GM21381 (cell line): ENCODE data around the gene SPRED1.

Experiments used
- ATAC-seq: cut with Tn5 transposase; IDR thresholded peaks from one replicate; pipeline ENCODE4 v1.9.1; 2021; ENCODE audit warnings: mild to moderate bottlenecking, moderate library complexity; ENCODE audit not compliant: unreplicated experiment

SPRED1 gene

DNA sequence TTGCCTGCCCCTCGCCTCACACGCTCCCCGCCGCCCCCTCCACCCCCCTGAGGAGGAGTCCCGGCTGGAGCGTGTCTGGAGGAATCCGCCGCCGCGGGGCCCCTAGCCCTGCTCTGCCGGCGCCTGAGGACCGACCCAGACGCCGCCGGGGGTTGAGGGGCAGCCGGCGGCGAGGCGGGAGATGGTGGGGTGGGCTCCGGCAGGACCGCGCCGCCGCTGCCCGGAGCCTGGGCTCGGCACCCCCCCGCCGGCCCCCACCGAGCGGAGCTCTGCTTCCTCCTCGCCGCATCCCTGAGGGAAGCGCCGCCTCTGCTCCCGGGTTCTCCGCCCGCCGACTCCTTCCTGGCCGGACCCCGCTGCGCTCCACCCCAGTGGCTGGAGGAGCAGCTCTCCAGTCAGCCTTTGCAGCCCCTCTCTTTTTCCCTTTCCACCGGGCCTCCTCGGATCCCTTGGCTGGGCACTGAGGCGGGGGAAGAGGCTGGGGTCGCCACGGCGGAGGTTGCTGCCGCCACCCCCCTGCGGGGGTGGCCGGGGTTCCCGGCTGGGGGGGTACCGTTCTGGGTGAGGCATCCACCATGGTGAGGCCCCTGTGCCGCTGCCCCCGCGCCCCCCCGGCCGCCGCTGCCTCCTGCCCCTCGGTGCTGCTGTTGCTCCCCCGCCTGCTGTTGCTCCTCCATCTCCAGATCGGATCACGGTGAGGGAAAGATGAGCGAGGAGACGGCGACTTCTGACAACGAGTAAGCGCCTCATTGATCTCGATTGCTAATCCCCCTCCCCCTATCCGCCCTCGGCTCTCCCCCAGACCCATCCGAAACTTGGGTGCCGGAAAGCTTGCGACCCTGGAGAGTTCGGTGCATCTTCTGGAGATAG lies at the start of gene SPRED1:
SPRED1 (plus strand) TSS at position 356 of the 870 bp plus-strand sequence; CDS start at position 706, 350 bp downstream.
- no peak for ATAC-seq

DNA sequence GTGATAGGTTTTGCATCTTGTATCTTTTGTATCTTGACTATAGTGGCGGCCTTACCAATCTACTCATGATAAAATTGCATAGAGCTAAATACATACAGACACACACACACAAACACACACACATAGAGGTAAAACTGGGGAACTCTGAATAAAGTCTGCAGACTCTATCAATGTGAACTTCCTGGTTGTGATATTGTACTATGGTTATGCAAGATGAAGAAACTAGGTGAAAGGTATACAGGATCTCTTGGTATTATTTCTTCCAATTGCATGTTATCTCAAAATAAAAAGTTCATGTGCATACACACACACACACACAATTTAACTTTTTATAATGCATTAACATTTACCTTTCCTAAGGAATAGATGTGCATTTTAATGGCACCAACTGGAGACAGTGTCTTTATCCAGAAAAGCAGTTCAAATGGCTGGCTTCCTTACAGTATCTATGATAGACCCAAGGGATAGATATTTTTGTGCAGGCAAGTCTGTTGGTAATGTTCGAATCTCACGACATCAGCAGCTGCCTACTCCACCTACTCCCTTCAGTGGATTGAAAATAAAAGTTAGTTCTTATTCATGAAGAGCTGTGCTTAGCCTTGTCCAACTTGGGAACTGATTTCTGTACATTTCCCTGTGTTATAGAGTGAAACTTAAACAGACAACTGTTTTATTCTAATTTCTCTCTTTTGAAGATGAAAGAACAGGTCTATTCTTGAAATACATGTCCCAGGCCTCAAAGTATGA lies 46.9 kb upstream of the SPRED1 start:
- ATAC-seq, result no peak

DNA sequence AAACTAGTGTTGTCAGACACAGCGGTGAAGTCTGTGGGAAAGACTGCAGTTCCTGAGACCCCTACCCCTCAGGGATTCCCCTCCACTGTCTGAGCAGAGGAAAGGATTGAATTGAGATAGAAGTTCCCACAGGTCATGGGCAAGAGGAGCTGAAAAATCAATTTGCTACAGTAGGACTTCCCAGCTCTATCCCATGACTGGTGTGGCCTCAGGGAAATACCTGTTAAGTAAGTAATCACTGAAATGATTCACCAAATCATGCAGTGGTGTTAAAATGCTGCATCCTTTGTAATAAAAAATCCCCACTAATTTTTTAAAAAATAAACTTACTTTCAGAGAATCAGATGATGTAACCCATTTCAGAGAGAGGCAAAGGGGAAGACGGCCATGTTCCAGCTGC lies 45.0 kb upstream of the SPRED1 start:
- no peak for ATAC-seq

DNA sequence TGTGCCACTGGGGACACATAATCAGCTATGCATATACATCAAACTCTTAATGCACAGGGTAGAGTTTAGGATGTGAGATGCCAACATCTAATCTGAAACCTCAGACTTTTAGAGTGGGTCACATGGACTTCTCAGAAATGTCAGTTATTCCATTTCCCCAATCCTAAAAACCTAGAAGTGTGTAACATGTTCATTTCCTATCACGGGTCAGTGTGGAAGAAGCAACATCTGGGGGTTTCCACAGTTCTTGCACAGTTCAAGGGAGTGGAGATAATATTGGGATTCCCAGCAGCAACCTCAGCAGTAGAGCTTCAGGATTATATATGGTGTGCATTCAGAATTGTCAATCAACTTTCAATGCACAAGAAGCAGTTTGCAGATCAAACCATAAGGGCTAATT lies 44.4 kb upstream of the SPRED1 start:
- ATAC-seq, result no peak

DNA sequence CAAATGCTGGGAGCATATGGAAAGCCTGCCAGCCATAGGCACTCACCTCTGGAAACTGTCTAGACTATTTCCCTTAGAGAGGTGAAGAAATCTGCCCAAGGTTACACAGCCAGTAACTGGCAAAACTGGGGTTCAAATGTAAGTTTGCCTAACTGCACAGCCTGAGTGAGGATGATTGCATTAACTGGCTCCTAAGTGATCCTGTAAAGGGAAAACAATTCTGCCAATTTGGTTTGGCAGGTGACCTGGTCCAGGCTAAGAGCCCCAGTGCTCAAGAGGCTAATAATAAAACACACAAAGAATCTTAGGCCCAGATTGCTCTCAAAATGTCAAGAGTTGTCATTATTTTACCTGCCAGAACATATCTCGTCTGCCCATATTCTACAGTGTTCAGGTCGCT lies 43.9 kb upstream of the SPRED1 start:
- ATAC-seq, result no peak

DNA sequence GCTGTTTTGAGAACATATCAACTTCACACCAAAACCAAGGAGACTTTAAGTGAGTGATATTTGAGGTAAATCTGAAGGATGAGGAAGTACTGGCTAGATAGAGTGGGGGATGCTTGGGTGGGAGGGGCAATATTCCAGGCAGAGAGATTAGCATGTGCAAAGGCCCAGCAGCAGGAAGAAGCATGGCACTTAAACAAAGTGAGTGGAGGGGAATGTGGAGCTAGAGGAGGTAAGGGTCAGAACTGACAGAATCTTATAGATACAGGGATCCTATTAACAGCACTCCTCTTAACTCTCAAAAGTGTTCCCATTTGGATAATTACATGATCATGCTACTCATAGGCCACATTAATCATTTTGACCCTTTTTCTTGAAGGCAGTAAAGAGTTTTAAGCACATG lies 41.4 kb upstream of the SPRED1 start:
- no peak for ATAC-seq

DNA sequence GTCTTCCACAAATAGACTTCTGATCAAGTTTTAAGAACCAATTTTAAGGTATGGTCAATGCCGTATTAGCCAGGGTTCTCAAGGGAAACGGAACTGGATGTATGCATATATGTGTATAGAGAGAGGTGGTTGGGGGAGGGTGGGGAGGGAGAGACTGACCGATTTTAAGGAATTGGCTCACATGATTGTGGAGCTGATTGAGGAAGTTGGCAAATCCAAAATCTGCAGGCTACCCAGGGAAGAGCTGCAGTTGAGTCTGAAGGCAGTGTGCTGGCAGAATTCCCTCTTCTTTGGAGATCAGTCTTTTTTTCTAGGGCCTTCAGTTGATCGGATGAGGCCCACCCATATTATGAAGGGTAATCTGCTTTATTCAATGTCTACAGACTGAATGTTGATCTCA lies 40.8 kb upstream of the SPRED1 start:
- ATAC-seq, result no peak

DNA sequence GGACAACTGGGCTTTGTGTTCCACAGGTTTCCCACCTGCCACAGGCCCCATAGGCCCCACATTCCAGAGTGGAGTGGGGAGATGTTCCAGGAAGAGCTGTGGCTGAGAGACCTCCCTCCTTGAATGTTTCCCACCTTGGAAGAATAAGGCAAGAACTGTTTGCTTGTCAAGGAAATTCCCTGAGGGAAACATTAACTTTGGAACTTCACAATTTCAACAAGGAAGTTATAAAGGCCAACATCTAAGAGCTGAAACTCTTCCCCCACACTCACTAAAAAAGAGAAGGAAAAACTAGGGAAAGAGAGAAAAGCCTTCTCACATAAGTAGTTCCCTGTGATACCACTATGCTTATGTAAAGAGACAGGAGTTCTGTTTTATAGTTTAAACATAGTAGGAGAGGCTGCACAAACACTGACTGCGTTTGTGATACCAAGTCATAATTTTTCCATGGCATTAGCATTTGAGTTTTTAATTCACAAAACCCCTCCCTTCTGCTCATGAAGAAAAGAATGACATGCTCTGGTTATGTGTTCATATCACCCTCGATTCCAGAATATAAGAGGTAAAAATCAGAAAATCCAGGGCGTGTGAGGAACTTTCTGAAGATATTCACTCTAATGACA lies 39.8 kb upstream of the SPRED1 start:
- no peak for ATAC-seq

DNA sequence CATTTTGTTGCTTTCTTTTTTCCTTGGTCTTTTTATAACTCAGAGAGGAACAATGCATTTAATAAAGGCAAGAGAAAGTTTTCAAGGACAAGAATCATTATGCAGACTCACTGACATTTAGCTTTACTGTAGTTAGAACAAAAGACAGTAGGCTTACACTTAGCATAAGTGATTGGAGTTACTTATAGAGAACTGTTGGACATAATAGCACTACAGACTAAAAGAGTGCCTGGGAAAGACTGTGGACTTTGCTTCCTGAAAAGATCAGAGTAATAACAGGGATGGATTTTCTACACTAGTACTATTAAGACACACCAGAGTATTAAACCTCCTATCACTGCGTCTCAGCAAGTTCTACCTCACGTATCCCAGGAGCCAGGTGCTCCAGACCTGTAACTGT lies 39.3 kb upstream of the SPRED1 start:
- no peak for ATAC-seq

DNA sequence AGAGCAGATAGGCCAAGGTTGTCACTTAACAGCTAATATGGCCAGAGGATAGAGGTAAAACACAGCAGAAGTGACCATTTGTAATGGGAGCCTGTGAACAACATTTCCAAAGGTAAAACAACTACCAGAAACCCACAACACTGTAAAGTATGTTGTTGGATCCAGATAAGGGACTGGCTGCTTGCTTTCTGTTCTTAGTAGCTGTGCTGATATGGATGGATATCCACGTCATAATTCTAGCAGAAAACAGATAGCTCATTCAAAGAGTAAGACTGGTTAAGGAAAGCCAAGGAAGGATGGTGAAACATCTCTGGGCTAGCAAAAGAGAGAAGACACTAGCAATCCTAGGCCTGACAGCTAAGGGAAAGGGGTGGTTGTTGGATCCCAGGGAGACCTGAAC lies 36.9 kb upstream of the SPRED1 start:
- ATAC-seq, result no peak

DNA sequence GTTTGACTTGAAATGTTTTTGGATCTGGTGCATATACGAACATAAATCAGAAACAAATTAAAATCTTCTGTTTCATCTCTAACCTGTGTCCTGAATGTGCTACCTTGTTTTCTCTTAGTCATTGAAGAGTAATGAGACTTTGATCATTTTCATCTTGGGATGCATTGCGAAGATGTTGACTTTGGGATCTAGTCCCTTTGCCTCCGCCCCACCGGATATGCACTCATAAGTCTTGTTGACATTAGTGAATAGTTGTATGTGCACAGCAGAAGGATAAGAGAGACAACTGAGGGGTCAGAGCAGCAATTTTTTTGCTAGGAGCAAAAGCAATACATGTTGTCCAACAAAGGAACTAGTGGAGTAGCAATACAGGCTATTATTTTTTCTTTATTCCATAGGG lies 35.9 kb upstream of the SPRED1 start:
- no peak for ATAC-seq

DNA sequence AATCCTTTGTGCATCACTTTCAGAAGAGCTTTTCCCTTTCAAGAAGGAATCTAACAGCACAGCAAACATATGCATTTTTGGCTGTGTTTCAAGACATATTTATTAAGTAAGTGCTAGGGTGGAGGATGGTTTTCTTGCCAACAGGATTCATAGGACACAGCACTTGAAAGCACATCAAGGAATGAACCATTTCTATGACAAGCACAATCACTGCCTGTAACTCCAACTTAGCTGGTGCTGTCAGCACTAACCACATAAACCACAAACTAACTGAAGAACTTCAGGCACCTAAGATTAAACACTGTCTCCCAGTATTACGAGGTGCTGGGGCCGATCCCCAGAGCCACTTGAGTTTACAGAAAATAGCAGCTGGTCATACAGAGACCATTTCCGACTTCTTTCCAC lies 35.4 kb upstream of the SPRED1 start:
- ATAC-seq, result no peak

DNA sequence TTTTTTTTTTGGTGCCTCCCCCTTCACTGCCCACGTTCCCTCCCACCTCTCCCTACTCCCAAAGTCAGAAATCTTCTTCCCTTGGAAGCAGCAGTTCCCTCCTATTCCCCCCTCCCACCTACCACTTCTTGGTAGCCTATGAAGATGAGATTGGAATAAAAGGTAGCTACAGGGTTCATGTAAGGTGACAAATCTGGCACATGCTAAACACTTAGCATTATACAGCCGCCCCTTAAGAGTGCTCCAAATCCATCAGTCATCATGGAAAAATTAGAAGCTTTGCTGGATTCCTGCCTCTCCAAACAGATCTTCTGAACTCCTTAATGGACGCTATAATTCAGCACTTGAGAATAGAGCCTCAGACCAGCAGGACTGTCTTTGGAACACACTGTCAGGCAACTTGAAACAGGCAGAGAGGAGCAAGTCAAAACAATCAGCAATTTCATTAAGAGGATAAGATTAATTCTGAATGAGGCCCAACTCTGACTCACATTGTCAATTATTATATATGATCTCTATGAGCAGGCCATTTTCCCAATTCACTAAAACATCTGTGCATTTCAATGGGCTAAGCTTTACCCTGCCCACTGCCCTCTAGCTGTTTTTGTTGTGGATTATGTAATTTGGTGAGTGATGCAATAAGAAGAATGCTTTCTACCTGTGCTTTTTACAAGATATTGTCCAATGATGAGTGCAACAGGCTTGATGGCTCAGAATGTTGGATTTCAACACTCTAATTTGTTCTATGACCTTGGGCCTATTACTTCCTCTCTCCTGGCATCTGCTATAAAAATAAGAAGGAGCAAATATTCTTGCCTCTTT lies 34.6 kb upstream of the SPRED1 start:
- ATAC-seq, result no peak

DNA sequence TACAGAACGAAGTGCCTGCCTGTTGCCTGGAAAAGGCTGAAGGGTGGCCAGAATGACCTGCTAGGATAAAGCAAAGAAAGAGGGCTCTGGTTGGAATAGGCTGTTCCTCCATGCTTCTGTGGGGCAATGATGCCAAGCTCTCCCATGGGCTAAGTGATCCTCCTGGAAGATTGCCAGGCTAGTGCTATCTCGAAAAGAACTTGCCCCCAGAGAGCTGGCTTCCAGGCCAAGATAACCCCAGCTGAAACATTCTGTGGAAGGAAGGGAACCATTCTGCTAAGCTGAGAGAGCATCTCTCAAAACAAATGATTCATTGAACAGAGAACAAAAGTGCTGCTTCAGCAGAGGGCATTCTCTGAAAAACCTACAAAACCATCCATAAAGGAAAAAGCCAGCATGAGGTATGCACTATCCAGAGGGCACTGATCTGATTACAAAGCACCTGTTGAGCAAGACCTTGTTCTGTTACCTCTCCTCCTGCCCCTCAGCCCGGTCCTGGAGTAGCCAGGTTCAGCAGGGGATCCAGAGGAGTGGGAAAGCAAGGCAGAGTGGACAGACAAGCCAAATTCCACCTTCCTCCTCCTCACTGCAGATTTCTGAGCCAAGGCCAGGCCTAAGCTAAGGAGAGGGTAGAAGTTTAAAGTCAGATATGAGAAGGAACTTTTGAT lies 31.9 kb upstream of the SPRED1 start:
- ATAC-seq, result no peak

DNA sequence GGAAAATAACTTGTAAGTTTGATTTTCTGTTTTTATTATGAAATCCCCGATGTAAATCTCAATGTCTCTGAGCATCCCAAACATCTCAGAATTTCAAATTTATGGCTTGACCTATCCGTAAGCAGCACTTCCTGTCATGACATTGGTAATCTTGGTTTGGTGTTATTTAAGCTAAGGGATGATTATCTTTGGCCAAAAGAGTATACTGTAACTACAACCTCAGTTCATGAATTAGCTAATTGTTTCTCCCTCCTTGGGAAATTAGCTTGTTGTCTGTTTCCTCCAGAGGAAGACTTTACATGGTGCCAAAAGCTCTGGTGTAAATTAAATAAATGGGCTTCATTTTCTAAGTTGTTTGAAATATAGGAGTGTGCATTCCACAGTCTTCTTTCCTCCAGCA lies 28.1 kb upstream of the SPRED1 start:
- ATAC-seq, result no peak

DNA sequence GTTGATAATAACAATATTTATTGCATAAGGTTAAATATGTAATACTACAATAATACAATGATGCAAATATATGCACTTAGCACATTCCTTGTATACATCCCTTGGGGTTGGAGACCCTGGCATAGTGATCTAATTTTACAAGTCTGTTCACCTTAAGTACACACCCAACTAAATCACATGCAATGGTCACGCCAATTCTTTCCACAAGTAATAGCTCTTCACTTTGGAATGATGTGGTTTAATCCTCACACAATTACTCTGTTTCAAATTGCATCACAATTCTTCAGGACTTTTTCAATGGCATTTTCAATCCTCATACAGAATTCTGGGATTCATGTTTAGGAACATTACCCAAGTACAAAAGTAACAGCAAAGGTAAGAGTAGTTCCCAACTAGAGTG lies 27.3 kb upstream of the SPRED1 start:
- ATAC-seq, result no peak

DNA sequence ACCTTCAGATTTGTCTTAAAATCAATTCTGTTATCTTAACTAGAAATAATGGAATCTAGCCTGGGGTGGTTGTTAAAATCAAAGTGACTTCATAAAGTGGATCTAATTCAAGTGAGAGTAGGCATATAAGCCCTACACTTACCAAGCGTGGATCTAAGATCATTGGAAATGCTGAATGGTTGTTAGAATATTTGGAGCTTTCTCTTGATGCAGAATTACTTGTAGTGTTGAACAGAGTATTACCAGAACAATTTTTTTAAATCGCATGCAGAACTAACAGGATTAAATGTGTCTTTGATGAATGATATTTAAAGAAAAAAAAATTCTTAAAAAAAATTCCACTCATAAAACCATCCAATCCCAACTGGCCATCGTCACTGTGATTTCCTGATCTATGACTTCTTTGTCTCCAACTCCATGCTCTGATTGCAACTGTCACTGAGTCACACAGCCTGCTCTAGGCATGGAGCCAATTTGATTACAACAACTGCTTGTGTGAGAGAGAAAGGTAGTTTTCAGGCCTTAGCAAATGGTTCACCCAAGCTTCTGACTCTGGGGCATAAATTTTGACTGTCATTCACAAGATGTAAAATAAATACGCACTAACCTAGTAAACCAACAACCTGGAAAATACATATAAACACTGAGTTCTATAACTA lies 25.9 kb upstream of the SPRED1 start:
- ATAC-seq, result no peak

DNA sequence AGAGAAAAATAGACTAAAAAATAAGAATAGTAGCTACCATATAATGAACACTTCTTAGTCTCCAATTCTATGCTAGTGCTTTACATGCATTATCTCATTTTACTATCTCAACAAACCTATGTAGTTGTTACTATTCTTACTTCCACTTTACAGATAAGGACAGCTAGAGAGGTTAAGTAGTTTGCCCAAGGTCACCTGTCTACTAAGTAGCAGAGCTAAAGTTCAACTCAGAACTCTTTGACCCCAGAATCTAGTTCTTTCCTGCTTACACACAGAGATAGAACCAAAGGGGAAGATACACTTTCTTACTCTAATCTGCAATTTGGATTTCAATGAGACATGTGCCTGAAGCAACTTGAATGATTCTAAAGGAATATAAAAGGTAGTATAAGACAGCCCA lies 24.7 kb upstream of the SPRED1 start:
- ATAC-seq, result no peak

DNA sequence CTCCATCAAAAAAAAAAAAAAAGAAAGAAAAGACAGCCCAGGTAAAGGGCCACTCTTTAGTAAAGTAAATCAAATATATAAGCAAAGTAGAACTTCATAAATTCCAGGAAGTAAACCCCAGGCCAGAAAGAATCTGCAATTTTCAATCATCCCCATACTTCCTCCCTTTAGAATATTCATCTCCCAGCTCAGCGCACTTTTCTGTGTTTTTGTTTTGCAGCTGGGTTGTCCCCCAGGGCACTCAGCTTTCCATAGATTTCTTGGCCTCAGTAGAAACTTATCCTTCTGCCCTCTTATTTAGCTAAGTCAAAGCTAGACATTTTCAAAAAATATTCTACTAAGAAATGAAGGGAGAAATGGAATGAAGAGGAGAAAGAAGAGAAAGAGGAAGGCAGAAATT lies 24.0 kb upstream of the SPRED1 start:
- no peak for ATAC-seq

DNA sequence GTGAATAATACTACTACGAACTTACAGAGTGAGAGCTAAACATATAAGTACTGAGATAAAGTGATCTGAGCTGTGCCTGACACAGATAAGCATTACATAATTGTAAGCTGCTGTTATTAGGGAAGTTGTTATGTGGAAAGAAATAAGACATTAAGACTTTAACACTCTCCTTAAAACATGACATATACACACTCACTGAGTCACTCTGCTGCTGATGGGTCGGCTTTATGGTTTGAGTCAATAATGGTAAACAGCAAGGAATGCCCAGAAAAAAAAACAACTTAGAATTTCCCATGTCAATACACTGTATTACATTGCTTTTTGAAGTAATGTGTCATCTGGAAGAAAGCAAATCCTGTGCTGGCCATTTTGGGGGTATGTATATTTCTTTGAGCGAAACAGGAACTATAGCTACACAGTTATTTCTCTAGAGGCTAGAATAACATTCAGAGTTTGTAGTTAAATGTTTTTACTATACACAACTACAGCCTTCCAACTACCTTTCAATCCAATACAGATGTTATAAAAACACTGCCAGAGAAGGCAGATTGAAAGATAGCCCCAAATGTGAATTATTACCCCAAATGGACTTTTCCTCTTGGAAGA lies 22.8 kb upstream of the SPRED1 start:
- no peak for ATAC-seq
